Retina (tissue), 1 donor: ENCODE results near the gene TANGO6.

ENCODE experiments used
- DNase-seq: peaks from one replicate; pipeline ENCODE4 v3.0.0-alpha.2; 2016

The TANGO6 gene

DNA sequence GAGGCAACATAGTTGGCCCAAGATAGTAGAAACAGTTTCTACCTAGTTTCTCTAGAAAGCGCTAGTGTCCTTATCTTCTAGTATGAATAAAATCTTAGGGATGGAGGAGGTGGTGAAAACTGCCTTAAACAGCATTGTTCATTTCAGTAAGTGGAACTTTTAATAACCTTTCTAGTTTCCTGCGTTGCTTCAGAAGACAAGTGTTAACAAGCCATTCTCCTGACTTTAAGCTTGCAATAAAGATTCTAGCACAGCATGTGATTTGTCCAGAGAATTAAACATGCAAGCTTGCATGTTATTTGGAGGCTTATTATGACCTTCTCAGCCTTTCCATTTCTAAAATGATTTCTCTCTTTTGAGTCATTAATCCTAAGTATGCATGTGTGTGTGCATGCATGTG is 72.3 kb downstream of the TANGO6 start:
- DNase-seq = no peak

DNA sequence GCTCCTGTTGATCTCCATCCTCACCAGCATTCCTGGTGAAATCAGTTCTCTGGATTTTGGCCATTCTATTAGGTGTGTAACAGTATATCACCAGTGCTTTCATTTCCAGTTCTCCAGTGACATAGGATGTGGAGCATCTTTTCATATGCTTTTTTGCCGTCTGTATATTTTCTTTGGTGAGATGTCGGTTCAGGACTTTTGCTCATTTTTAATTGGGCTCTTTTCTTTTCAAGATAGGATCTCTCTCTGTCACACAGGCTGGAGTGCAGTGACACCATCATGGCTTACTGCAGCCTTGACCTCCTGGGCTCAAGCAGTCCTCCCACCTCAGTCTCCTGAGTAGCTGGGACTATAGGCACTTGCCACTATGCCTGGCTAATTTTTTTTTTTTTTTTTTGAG is 74.2 kb downstream of the TANGO6 start:
- DNase-seq = no peak

DNA sequence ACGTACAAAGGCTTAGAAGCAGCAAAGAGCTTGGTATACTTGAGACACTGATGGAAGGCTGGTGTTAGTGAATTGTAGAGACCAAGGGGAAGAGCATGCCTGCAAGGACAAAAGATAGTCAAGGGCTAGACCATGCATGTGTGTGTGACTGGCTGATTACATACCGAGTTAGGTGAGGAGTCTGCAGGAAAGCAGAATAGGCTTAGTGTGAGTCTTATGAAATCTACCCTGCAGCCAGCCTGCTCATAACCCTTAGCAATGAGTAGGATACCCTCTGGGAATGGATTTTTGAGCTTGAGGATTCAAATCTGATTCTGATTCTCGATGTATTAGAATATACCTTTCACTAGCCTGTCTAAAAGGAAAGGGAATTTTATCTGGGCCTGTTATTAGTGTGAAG is 77.0 kb downstream of the TANGO6 start:
- DNase-seq = no peak

DNA sequence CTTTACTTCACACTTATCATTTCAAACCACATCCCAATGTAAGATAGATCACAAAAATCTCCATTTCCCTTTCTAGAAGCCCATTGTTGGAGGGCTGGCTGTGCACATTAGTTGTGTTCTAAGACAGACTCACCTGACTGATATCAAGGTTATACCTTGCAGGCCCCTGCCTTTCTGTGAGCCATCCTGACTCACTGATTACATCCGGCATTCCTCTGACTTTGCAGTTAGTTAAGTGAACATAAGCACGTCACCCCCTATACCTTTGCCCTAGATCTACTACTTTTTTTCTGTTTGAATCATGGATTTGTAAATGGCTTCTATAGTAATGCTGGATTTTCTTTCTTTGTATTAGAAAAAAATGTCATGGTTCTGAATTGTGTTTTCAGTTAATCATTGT is 78.3 kb downstream of the TANGO6 start:
- DNase-seq = no peak

DNA sequence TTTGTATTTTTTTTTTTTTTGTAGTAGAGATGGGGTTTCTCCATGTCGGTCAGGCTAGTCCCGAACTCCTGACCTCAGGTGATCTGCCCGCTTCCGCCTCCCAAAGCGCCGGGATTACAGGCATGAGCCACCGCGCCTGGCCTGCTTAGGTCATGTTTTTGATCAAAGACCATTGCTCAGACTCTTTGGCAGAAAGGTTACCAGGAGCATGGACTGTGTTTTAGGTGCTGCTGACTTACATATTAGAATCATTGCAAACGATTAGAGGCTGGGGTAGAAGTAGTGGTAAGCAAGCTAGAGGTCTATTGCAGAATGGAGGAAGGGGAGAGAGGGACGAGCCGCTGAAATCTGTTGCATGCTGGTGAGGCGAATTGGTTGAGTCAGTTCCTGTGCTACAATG is 79.8 kb downstream of the TANGO6 start:
- DNase-seq = no peak

DNA sequence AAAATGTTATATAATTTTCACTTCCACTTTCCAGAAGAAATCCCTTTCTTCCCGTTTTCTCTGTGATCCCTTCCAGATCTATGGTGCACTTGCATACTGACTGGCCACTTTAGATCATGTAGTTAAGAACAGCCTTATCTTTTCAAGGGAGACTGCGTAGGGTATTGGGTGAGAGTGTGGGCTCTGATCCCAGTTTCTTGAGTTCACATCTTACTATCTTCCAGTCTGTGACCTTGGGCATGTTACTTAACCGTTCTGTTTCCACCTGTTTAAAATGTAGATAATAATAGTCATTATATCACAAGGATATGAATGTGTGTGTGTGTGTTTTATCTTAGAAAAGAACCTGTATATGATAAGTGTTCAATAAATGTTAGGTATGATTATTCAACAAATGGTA is 83.7 kb downstream of the TANGO6 start:
- no peak for DNase-seq

DNA sequence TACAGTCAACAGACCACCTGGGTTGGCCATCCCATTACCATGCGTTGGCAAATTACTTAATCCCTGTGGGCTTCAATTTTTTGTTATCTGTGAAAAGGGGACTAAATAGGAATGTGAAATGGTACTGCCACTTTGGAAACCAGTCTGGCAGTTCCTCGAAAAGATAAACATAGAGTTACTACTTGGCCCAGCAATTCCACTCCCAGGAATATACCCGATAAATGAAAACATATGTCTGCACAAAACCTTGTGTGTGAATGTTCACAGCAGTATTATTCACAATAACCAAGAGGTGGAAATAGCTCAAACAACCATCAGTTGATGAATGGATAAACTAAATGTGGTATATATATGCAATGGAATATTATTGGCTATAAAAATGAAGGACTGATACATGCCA is 87.9 kb downstream of the TANGO6 start:
- DNase-seq = no peak

DNA sequence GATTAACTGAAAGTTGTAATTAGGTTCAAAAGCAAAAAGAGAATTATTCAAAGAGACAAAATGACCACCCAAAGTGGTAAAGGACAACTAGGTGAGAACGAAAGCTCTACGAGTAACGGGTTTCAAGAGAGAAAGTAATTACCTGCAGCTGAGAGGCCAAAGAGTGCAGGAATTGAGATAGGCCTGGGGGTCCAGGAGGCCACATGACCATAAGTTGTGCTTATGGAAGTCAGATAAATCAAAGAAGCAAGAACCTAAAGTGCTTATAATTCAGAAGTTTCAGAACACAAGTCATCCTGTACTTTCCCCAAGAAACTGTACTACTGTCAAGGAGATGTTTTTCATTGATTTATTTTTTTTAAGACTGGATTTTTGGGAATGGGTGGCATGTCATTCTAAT is 91.1 kb downstream of the TANGO6 start:
- no peak for DNase-seq

DNA sequence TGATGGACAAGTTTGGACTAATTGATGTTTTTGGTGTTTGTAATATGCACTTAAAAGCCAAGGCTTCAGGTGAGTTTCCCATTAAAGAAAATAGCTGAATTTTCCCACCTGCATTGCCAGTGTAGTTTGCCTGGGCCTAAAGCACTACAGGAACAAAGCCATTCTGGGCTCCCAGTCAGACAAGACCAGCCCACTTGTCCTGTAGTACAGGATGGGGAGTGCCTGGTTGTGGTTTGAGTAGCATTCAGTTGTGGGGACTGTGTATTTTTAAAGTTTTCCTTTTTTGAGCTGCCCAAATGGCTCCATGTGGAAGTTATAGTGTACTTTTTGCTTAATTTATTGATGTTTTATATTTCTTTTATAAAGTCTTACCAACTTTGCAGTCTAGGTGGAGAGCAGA is 91.7 kb downstream of the TANGO6 start:
- no peak for DNase-seq

DNA sequence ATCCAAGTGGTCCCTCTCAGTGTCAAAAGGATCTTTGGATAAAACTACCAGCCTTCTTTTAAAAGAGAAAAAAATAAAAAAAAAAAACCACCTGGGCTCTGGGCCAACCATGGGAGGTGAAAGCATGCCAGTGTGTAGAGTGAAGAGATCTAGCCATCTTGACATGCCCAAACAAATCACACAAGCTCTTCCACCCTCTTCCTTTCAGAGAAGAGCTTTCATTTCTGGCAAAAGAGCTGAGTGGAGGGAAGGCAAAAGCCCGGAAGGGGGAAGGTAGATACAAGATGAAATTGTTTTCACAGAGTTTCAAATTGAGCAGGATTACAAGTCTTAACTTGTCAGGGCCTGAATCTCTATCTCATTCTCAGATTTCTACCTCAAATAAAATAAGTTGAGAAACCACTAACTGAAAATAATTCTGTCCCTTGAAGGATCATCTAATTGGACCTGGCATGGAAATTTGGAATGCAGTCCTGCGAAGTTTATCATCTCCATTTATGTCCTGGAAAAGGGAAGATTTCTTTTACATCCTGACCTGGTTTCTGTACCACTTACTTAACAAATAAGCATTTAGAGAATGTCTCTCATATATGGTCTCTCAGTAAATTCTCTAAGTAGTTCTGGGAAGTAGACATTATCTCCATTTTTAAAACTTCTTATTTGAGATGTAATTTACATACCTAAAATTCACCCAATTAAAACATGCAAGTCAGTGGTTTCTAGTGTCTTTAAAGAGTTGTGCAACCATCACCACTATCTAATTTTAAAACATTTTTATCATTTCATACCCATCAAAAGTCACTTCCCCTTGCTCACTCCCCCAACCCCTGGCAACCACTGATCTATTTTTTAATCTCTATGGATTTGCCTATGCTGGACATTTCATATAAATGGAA is 93.7 kb downstream of the TANGO6 start:
- no peak for DNase-seq

DNA sequence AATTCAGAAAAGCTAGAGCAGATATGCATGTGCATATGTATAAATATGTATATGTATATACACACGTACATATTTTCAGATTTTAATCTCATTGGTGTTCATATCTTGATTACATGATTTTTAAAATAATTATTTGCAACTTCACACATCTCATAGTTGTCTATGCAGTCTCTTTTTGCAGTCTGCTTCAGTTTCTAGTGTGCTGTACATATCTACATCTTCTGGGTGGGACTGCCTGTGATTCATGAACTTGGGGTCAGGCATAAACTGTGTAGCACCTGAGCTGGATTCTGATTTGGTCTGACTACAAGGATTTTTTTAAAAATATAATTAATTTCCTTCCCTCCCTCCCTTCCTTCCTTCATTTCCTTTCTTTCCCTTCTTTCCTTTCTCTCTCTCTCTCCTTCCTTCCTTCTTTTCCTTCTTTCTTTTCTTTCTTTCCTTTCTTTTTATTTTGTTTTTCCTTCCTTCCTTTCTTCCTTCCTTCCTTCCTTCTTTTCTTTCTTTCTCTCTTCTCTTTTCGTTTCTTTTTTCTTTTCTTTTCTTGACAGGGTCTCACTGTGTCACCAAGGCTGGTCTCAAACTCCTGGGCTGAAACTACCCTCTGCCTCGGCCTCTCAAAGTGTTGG is 96.5 kb downstream of the TANGO6 start:
- no peak for DNase-seq

DNA sequence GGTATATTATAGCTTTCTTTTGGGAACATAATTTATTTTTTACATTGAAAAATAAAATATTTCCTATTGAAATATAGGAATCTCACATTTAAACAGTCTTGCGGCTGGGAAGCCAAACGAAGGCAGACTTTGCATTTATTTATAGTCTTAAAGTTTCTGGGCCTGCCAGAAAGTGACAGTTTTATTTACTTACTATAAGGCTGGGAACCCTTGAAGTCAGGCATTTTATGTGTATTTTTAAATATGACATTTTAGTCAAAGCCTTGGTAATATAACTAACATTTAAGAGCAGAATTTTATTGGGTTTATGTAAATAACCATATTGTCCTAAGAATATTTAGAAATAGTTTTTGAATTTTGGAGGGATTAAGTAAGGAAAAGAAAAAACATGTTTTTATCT is 97.5 kb downstream of the TANGO6 start:
- no peak for DNase-seq

DNA sequence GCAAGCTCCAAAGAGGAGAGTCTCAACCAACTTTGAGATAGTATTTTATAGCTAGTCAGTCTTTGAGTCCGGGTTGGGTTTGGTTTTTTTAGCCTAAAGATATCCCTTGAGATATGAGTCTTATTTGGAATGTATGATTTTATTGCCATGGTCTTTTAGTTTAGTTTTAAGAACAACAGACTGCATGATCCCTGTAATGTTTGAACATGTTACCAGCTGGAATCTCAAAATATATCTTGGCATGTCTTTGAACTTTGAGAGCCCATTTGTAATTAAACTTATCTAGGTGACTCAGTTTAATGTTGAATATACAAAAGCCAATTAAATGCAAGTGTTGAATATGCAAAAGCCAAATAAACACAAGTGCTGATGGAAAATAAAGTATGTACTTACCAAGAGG is 100.6 kb downstream of the TANGO6 start:
- no peak for DNase-seq

DNA sequence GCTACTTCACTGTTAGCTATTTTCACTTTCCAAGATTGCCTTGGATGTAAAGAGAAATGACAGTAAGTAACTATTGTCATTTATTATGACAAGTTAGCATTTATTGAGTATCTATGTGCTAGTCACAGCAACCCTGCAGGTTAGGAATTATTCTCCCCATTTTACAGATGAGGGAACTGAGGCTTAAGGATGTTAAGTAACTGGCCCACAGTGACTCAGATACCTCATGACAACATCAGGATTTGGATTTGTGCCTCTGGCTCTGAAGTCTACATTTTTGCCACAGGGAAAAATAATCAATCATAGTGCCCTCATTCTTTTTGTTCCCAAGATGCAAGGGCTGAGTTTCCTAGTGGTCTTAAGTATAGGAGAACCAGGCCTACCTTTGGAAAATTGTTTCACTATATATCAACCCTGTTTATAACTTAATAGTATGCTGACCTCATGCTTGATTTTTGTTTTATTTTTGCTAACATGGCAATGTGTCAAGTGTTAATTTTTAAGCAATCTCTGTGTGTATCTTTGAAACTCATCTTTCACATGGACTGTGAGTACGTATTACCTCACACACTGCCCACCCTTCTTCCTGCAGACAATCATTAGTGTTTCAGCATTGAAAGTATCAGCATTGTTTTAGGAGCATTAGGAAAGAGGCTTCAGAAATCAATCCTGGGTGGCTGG is 105.0 kb downstream of the TANGO6 start:
- DNase-seq = no peak

DNA sequence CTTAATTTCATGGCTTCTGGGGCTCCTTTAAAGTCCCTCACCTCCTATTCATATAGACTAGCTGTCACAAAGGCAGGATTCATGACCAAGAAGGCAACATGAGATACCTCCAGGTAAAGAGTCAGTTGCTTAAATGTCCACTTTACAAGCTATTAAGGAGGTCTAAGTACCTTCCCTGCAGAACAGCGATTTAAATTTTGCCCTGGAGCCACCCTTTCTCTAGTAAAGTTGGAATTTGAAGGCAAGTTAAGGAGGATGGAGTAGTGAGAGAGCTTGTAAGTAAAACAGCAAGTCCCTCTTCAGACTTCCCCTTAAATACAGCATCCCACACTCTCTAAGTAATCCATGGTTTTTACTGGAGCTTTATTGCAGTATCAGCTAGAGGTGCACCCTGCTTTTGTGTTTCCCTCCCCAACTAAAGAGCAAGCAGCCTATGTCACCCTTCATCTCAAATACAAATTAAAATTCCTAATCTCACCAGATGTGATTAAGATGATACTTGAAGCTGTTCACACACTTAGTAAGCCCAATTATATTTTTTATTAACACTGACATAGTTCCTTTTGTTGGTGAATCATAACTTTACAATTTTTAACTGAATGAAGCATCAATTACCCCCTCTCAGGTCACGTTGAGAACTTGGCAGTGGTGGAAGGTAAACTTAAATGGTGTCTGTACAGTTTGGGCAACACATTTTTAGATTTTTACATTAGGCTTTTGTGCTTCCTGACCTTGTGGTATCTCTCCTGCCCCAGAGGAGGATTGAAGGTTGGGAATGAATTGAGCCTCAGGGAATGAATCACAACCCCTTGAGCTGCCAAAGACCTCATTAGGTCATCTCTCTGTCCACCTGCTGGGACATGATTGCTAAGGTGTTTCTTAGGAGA is 108.9 kb downstream of the TANGO6 start:
- DNase-seq = no peak

DNA sequence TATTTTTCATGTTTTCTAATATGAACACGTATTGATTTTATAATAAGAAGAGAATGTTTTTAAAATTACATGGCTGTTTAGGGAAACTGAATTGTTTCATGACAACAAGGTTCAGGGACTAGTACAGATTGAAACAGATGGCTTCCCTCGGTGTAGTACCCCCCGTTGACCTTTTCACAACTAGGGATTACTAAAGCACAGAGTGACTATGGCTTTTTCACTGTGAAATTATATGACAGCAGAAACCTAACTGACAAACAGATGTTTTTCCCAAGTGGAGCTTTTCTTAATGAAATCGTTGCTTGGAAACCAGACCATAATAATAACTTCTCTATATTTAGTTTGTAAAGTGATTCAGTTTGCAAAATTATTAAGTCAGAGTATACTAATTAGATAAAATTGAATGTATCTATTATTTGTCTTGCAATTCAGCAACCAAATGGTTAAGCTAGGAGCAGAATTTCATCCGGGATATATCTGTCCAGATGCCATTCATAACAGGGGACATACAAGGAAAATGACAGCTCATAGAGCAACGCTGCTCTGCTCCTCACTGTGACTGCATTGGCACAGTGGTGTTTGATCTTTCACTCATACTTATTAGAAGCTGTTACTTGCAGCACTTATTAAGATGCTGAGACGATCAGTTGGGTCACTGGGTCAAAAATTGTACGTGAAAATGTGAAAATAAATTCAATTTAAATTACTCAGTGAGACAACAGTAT is 111.7 kb downstream of the TANGO6 start:
- DNase-seq = peak; percentile 22

DNA sequence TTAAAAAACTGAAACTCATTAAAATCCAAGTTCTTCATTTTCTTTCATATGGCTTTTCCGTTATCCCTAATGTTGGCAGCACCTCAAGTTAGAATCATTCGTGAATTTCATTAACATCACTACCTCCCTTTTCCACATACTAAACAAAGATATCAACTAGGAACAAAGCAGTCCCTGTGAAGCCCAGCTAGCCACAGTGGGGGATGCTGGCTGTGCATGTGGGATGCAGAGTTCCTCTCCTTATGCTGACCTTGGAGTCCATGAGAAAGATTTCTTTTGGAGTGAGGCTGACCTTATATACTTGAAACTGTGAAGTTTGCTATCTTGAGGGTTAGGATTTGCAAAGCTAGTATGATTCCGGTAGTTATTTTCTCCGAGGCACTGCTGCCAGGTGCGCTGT is 117.6 kb downstream of the TANGO6 start:
- no peak for DNase-seq

DNA sequence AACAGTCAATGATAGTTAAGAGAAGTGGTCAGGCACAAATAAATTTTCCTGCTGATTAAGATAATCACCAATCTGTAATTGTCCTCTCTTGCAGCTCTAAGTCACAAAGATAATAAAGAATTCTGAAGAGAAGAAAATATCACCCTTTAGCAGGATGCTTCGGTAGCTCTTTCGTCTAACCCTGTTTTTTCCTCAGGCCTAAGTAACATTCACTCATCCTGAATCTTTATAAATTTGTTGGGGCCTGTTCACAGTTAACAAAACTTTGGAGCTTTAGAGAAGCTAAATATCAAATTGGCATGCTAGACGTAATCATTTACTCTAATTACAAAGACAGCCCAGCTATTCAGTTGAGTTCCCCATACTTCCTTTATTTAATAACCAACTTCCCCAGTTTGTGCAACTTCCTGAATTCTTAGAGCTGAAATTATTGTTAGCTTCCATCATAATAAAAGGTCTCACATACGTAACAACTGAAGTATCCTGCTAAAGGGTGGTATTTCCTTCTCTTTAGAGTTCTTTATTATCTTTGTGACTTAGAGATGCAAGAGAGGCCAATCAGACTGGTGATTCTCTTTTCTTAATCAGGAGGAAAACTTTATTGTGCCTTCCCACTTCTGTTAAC is 118.6 kb downstream of the TANGO6 start:
- no peak for DNase-seq

DNA sequence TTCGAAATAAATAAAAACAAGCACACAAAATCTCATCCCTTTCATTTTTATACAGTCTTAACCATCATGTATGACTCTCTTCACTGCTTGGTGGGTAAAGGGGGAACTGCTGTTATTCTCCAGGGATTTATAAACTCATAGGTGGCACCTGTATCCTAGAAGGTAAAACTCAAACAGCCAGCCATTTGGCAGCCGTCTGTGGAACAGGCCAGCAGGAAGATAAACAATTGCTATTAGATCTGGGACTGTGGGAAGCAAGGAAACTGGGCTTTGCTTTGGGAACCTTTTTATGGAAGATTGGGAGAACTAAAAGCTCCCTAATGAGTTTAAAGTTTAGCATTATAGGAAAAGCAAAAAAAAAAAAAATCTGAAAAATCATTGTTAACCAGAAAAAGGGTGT is 126.0 kb downstream of the TANGO6 start:
- DNase-seq = no peak

DNA sequence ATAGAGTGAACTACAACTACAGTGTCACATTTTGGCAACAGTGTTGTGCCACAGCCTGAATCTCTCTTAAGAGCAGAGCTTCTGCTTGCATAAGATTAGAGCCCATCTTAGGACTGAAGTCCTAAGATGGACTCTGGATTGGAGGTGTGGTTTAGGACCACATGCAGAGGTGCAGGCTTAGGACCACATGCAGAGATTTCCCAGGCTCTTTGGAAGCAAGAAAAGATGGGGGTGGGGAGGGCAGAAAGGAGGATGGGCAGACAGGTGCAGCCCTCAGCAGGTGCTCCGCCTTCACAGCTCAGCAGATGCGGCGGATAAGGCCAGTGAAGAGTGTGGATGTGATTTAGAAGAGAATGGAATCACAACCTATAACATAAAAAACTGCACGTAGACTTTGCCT is 128.7 kb downstream of the TANGO6 start:
- peak; percentile 24 for DNase-seq

DNA sequence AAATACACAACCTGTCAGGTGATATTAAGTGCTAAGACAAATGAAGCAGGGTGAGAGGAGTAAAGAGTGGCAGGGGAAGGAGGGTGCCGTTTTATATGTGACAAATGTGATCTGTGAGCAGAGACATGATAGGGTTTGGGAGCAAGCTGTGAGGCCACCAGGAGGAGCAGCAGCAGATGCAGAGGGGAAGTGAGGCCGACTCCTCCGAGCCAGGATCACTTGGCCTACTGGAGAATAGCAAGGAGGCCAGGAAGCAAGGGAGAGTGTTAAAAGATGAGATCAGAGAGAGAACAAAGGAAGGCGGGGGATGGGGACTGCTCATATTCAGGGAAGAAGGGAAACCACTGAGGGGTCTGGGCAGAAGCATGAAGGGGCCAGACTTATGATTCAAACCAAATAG is 129.4 kb downstream of the TANGO6 start:
- peak; percentile 75 for DNase-seq

DNA sequence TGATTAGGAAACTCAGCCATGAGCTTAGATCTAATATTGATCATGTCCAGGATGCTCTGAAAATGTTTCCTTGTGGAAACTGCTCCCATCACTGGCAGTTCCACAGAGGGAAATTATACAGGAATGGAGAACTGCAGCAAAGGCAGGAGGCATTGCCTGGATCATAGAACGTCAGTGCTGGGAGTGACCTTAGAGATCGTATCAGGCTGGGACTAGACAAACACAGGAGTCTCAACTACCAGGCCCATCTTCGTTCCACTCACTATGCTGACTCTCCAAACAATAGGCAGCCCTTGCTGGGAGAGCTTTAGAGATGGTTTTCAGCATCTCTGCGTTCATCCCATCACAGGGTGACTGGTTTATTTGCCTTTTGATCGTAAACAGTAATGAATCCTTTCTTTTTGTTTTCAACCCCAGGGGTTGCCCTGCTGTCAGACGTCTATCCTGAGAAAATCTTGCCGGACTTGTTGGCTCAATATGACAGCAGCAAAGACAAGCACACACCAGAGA is 130.3 kb downstream of the TANGO6 start:
- peak; percentile 12 for DNase-seq
